Hypothalamus (tissue), 51 donors: Measurements from ENCODE around the gene CNOT11.
A peak's percentile ranks its signal among the peaks of the same experiment; 100 is the strongest.
"Not testable (repeated sequence)": the region's sequence is repeated elsewhere in the genome, so short reads cannot be mapped to it uniquely, and the experiment has no call there.

Experiments used
- DNase-seq, 51 donors: peaks; one replicate each; lab custom pipeline; 2025; lab: John Stamatoyannopoulos, UW

Gene CNOT11

DNA sequence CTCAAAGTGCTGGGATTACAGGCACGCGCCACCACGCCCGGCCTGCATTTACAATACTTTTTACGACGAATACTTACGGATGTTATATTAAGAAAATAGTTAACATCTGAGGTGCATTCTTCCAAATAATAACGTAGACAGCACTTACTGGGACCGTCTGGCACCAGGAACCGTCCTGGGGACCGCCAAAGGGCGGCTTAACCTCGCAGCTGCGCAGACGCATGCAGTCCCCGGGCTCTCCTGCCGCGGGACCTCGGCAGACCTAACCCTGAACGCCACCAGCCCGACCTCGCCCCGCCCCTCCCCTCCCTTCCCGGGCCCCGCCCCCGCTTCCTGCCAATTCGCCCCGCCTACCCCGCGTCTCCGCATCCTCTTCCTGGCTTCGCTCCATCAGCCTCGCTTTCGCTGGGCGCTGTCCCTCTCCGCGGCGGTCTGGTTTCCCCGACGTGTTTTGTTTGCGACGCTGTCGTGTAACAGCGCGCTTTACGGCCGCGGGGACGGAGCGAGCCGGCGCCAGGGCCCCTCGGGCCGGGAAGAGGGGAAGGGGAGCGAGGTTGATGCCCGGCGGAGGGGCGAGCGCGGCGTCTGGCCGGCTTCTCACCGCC, at the start of gene CNOT11:
TSS of gene CNOT11 (plus strand) at position 479 of the 605 bp plus-strand sequence. CDS start at position 558, 79 bp downstream.
- DNase-seq: peak; percentile 73 to 98 (median 94)

DNA sequence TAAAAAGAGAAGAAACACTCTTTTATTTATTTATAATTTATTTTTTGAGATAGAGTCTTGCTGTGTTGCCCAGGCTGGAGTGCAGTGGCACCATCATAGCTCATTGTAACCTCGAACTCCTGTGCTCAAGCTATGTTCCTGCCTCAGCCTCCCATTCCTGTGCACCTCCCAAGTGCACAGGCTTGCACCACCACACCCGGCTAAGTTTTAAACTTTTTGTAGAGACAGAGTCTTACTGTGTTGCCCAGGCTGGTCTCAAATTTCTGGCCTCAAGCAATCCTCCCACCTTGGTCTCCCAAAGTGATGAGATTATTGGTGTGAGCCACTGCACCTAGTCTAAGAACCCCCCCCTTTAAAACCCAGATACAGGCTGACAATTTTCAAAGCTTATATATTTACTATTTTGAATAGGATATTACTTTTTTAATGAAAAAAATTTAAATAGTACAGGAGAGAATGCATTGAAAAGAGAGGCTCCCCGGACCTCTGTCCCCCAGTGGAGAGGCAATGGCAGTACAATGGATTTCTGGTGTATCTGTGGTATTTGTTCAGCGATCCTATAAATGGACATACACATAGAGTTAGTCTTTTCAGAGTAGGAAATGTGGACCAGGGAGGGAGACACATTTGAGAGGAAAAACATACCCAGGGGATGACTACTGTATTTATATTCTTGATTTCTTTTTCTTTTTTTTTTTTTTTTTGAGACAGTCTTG, 48.1 kb upstream of the CNOT11 start:
- no peak for DNase-seq

DNA sequence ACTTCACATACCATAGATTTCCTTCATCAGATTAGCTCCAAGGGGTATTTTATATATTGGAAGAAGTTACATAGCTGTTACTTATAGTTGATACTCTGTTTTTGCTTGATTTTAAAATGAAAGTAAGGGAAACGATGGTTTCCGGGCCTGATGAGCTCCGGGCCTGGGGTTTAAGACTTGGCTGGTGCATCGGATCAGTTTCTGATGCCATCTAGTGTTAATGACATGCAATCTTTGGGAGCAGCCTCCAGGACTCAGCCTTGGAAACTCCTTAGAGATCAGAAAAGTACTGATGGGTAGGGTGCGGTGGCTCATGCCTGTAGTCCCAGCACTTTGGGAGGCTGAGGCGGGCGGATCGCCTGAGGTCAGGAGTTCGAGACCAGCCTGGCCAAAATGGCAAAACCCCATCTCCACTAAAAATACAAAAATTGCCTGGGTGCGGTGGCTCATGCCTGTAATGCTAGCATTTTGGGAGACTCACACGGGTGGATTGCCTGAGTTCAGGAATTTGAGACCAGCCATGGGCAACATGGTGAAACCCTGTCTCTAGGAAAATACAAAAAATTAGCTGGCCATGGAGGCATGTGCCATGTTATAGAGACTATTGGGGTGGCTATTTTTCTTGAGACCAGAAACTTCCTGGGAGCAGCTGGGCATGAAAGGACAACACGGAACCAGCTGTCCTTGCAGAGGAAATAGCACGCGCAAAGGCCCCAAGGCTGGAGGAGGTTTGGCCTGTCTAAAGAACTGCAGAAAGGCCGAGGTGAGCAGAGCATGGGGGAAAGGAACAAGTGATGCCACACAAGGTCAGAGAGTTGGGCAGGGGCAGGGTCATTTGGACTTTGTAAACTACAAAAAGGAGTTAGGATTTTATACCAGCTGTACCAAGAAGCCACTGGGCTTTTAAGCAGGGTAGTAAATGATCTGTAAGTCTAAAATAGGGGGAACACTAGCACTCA, 46.9 kb upstream of the CNOT11 start:
- DNase-seq: peak in 27 of 51 donors; percentile 2 to 62 (median 16)

DNA sequence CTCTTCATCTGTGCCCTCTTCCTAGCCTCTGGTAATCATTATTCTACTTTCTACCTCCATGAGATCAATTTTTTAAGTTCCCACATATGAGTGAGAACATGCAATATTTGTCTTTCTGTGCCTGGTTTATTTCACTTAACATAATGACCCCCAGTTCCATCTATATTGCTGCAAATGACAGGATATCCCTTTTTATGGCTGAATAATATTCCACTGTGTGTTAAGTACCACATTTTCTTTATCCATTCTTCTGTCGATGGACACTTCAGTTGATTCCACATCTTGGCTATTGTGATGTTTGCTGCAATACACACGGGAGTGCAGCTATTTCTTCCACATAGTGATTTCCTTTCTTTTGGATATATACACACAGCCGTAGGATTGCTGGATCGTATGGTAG, 43.9 kb upstream of the CNOT11 start:
- no peak for DNase-seq

DNA sequence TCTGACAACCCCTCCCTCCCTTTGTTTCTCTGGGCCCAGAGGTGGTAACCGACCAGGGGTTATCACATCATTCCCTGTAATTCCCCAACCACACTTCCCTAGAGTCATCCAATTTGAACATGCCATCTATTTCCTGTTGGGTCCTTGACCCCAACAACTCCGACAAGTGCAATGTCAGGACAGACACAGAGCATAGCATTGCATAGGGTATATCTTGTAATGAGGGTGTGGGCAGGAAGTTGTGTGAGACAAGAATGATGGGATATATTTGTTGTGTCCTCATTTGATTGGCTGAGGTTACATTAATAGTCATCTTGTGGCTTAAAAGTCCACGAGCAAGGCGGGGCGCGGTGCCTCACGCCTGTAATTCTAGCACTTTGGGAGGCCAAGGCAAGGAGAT, 33.4 kb upstream of the CNOT11 start:
- no peak for DNase-seq

DNA sequence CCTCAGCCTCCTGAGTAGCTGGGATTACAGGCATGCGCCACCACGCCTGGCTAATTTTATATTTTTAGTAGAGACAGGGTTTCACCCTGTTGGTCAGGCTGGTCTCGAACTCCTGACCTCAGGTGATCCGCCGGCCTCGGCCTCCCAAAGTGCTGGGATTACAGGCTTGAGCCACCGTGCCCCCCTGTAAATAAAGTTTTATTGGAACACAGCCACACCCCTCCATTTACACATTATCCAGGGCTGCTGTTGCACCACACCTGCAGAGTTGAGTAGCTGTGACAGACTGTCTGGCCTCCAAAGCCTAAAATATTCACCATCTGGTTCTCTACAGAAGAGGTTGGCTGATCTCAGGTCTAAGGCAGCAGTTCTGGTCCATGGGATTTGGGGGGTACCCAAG, 32.6 kb upstream of the CNOT11 start:
- not testable (repeated sequence) for DNase-seq

DNA sequence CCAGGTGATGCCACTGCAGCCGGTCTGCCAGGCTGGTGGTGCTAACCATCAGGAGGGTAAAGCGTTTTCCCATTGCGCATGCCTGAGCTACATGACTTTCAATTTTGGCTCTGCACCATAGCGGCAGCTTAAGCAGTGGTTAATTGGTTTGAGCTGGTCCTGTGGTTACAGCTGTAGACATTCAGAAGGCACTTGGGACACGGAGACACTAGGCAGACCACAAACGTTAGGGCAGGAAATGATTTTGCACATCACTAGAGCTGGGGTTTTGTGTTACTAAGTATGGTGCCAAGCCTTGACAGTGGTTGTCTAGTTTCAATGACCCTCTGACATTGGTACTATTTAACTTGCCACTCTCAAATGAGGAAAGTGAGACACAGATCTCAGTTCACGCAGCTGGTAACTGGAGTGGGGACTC, 28.9 kb upstream of the CNOT11 start:
- DNase-seq: no peak

DNA sequence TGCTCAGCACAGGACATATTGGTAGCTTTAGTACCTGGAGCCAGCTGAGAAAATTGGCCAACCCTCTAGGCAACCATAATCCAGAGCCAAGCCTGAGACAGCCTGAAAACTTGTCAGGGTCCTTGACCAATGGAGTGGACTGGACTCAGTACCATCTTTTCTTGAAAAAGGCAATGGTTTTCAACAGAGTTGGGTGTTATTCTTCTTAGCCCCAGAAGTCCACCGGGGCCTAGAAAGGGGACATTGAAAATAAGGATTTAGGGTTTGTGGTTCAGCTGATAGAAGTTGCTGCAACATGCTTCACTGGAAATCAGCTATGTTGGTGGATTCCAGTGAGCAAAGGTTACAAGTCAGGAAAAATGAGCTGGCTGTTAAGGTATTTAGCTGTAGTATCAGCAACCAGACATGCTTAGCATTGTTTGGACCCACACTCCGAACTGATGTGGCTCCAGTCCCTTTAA, 22.1 kb upstream of the CNOT11 start:
- DNase-seq: no peak

DNA sequence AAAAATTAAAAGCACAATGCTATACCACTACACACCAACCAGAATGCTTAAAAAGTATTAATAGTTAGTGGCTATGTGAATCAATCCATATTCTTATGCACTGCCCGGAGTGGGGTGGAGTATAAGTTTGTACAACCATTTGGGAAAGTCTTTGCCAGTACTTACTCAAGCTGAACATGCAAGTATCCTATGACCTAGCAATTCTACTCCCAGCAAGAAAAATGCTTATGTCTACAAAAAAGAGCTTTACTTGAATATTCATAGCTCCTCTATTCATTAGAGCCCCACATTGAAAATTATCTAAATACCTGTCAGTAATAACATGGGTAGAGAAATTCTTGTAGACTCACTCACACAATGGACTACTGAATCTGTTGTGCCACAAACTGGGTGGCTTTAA, 21.4 kb upstream of the CNOT11 start:
- no peak for DNase-seq

DNA sequence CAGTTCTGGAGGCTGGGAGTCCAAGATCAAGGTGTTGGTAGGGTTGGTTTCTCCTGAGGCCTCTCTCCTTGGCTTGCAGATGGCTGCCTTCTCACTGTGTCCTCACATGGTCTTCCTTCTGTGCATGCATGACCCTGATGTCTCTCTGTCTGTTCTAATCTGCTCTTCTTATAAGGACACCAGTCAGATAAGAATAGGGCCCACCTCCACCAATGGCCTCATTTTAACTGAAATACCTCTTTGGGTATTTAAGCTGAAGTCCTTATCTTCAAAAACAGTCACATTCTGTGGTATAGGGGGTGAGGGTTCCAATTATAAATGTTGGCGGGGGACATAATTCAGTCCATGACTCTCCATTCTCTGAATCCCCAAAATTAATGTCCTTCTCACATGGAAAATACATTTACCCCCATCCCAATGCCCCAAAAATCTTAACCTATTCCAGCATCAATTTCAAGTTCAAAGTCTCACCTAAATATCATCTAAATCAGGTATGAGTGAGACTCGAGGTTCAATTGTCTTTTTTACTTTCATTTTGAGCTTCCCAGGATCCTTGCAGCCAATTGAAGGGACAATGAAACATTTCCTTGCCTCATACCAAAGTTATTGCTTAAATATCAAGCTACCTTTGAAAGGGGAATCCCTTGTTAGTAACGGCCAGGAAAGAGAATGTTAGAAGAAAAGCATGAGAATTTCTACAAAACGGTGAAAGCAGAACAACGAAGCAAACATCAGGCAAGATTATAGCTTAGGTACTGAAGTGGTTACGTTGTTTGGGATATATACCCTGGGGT, 20.6 kb upstream of the CNOT11 start:
- DNase-seq: no peak

DNA sequence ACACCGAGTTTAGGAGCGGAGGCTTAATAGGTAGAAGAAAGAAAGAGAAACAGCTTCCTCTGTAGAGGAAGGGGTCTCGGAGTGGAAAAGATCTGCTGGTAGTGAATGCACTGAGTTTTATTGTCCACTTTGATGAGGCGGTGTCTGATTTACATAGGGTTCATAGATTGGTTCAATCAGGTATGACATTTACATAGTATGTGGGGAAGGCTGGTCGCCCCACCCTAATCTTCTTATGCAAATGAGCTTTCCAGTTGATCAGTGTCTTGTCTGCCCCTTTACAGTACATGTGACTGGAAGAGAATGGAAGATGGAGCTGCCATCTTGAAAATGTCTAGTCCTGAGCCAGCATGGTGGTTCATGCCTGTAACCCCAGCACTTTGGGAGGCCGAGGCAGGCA, 19.9 kb upstream of the CNOT11 start:
- no peak for DNase-seq

DNA sequence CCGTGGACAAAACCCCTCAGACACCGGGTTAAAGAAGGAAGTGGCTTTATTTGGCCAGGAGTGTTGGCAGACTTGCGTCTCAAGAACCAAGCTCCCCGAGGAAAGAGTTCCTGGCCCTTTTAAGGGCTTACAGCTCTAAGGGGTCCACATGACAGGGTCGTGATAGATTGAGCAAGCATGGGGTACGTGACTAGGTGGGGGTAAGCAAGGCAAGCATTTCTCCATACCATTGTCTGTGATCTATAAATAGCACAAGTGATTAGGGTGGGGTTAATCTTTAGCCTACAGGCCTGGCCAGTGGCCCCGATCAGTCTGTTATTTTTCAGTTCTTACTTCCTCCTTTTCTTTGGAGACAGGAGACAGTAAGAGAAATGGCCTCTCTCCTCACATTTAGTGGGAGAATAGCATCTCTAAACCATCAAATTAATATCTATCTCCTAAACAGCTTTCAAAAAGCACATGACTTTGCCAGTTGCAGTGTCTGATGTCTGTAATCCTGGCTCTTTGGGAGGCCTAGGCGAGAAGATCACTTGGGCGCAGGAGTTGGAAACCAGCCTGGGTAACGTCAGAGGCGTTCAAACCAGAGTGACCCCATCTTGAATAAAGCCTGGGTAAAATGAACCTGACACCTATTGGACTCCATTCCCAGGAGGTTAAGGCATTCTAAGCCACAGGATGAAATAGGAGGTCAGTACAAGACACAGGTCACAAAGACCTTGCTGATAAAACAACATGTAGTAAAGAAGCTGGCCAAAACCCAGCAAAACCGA, 18.3 kb upstream of the CNOT11 start:
- no peak for DNase-seq

DNA sequence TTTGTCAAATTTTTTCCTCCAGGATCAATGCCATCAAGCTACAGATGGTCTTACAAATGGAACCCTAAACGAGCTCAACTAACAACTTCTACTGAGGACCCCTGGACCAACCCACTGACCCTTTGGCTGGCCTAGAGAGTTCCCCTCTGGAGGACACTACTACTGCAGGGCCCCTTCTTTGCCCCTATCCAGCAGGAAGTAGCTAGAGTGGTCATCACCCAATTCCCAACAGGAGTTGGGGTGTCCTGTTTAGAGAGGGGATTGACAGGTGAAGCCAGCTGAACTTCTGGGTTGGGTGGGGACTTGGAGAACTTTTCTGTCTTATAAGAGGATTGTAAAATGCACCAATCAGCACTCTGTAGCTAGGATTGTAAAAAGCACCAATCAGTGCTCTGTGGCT, 16.7 kb upstream of the CNOT11 start:
- DNase-seq: not testable (repeated sequence)

DNA sequence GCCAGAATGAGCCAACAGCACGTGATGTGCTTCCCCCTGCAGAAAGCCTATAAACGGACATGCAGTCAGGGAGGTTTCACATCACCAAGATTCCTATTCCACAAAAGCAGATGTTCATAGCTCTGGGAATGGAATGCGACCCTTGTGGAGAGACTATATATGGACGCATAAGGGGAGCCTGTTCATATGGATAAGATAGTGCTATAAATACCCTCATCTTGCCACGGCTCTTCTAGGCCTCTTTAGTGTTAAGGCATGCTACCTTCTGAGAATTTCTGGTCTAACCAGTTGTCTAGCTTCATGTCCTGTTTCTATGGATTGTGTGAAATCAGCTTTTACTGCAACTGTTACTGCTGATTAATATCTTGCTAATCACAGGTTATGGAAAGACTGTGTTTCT, 14.7 kb upstream of the CNOT11 start:
- DNase-seq: not testable (repeated sequence)

DNA sequence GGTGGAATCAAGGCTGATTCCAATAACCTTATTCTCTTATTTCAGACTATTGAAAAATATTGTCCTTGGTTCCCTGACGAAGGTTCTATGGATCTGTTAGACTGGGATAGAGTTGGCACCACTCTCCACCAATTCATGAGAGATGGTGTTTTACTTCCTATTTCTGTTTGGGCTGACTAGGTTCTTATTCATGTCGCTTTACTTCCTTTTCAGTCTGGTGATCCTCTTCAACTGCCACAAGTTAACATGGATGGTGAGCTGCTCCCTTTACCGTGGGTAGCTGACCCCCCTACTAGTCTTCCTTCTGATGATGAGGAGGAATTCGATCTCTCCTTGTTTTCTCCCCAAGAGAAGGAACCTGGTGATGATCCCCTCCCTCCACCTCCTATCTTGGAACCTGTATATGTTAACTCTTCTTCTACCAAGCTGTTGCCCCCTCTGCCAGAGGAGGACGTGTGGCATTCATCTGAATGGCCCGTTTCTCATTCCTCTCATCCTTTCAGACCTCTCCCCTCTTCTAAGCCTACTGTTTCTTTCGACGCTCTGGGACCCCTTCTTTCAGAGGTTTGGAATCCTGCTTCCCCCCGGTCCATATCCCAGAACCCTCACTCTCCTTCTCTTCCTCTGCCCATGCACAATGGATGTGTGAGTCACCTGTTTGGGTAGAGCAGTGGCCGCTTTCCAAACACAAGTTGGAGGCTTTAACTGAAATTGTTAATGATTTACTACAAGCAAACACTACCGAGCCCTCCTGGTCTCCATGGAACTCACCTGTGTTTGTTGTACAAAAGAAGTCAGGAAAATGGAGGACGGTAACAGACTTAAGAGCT, 13.5 kb upstream of the CNOT11 start:
- DNase-seq: no peak

DNA sequence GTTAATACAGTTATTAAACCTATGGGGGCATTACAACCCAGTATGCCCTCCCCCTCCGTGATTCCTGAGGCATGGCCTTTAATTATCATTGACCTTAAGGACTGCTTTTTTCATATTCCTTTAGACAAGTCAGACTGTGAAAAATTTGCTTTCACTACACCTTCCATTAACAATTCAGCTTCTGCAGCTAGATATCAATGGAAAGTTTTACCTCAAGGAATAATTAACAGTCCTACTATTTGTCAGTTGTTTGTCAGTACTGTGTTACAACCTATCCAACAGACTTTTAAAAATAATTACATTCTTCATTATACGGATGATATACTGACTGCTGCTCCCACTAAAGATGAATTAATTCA, 12.9 kb upstream of the CNOT11 start:
- DNase-seq: not testable (repeated sequence)

DNA sequence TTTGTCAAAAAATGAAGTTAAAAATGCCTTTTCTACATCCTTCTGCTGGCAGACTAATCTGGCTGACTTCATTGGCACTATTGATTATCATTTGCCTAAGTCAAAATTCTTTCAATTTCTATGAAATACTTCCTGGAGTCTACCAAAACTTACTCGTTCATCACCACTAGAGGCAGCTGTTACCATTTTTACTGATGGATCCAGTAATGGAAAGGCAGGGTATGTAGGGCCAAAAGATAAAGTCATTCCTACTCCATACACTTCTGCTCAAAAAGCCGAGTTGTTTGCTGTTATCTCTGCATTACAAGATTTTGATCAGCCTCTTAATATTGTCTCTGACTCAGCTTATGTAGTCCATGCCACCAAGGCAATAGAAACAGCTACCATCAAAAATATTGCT, 12.0 kb upstream of the CNOT11 start:
- not testable (repeated sequence) for DNase-seq

DNA sequence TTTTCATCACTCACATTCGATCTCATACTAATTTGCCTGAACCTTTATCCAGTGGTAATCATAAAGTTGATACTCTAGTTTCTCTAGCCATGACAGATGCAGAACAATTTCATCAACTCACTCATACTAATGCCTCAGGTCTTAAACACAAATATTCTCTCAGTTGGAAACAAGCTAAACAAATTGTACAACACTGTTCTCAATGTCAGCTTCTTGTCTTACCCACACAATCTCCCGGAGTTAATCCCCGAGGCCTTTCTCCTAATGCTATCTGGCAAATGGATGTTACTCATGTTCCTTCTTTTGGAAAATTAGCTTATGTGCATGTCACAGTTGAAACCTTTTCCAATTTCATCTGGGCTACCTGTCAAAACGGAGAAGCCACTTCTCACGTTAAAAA, 11.5 kb upstream of the CNOT11 start:
- no peak for DNase-seq

DNA sequence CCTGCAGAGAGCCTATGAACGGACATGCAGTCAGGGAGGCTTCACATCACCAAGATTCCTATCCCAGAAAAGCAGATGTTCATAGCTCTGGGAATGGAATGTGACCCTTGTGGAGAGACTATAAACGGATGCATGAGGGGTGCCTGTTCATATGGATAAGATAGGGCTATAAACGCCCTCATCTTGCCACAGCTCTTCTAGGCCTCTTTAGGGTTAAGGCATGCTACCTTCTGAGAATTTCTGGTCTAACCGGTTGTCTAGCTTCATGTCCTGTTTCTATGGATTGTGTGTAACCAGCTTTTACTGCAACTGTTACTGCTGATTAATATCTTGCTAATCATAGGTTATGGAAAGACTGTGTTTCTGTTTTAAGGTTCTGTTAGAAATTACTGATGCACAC, 8.3 kb upstream of the CNOT11 start:
- not testable (repeated sequence) for DNase-seq
